NCI-H1436 treated with DMSO at 0.1 percent for 48 hours (cell line): Measurements from ENCODE around the gene SLC46A2.

Experiments used
- DNase-seq: peaks from one replicate; lab custom pipeline; 2025; lab: John Stamatoyannopoulos, UW

The SLC46A2 gene

DNA sequence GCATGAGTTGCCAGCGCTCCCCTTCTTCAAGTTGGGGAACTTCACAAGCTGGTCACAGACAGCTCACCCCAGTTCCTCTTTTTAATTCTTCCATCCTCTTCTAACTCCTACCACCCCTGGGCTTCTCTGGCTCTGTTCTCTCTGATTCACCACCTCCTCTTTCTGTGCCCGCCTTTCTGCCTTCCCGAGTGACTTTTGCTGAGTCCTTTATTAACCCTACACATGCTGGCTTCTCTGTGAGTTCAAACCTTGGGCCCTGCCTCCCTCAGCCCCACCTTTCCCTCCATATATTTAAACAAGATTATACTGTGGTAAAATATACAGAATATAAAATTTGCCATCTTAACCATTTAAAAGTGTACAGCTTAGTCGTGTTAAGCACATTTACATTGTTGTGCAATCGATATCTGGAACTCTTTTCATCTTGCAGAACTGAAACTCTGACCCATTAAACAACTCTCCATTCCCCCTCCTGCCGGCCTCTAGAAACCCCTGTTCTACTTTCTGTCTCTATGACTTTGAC is 32.0 kb downstream of the SLC46A2 start:
- DNase-seq = no peak

DNA sequence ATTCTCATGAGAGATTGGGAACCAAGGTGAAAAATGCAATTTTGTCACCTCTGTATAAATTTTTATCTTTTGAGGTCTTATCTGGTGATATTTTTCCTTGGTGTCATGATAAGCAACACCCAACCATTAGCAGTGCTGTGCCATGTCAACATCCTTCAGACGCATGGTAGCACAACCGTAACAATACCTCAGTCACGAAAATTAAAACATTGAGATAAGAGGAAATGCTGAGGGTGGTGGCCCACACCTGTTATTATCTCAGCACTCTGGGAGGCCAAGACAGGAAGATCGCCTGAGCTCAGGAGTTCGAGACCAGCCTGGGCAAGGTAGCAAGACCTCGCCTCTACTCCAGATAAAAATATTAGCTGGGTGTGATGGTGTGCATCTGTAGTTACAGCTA is 32.7 kb downstream of the SLC46A2 start:
- DNase-seq = no peak

DNA sequence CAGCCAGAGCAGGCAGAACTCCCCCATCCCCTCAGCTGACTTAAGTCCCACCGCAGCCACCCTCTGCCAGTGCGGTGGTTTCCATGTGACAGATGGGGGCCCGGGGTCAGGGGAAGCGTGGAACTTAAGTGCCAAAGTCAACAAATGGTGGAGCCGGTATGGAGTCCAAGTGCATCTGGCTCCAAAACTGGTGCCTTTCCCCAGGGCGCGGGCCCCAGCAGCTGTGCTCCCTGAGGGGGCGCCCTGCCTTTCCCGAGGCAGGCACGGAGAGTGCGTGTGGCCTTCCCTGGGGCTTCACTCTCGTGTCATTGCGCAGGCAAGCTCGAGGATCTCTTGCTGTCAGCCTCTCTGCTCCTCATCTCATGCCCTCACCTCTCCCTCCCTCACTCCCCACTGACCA is 33.8 kb downstream of the SLC46A2 start:
- DNase-seq = no peak

DNA sequence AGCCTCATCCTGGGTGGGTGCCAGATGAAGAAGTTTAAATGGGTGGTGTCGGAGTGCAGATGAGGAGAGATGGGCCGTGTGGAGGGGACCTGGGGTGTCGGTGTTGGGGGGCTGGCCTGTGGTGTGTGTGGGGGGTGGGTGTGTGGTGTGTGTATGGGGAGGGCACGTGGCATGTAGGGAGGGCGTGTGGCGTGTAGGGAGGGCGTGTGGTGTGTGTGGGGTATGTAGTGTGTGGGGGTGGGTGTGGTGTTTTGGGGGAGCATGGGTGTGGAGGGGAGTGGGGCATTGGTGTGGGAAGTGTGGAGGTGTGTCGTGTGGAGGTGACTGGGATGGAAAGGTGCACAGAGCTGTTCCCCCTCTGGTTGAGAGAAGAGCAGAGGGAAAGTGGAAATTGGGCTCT is 34.5 kb downstream of the SLC46A2 start:
- no peak for DNase-seq

DNA sequence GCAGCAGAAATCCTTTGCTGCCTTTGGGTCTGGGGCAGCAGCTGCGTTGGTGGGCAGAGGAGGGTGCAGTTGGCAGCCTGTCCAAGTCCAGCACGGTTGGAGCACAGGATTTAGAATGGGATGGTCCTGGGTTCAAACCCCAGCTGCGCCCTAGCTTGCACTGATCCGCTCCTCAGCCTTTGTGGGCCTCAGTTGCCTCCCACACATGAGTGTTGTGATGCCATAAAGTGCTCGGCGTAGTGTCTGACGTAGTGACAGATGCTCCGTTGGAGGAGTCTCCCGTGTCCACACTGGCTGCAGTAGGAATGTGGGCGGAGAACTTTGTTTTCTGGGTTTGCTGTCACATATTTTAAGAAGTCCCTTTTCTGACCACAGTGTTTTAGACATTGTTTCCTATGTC is 36.0 kb downstream of the SLC46A2 start:
- no peak for DNase-seq

DNA sequence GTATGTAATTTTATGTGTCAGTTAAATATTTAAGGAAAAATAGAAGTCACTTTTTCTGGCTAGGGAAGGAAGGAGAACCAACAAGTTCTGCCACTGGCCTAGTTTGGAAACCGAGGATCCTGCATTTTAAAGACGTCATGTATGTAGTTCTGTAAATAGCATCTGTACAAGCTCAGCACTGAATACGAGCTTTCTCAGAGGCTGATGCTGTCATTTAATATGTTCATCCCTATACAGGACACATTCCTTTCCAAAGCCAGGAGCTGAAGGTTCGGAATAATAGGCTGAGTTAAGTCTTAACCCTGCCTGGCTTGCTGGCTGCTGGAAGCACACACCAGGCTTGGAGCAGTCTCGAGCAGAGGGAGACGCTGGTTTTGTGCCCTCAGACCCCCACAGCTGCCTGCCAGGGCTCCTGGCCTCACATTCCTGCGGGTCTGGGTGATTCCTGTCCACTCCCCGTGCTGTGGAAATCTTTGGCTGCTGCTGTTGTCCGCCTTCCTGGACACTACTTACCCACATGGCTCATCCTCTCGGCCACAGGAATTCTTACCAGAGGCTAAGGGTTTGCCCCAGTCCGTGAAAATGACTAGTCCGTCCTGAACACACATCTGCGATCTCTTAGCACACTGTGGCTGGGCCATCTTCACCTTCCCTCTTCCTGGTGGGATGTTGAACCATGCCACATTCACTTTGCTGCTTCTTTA is 36.6 kb downstream of the SLC46A2 start:
- no peak for DNase-seq

DNA sequence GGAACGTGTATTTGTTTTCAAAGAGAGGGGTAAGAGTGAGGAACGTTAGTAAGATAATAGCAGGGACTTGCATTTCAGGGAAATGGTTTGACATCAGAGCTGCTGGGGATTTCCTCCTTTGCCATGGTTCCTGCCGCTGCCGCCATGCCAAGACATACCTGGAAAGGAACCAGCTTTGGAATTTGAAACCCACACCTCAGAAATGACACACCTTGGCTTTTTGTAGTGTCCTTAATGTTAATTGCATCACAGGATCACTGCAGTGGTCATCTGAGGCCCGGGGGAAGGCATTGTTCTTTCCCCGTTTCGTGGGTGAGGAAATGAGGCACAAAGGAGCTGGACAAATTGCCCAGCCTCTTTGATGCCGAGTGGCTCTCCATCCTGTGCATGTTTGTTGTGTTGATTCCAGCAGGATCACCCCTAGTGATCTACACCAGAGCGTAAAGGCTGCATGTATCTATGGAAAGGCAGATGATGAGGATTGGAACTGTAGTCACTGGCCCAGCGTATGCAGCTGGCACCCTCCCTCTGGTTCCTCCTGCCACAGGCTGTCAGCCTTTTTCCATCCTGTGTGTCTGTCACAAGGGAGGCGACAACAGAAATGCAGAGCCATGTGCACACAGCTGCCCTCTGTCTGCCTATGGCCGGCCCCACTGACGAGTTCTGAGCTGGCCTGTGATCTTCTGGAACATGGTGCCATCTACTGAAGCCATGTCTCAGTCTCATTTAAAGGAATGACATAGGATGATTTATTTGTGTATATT is 37.8 kb downstream of the SLC46A2 start:
- DNase-seq = no peak

DNA sequence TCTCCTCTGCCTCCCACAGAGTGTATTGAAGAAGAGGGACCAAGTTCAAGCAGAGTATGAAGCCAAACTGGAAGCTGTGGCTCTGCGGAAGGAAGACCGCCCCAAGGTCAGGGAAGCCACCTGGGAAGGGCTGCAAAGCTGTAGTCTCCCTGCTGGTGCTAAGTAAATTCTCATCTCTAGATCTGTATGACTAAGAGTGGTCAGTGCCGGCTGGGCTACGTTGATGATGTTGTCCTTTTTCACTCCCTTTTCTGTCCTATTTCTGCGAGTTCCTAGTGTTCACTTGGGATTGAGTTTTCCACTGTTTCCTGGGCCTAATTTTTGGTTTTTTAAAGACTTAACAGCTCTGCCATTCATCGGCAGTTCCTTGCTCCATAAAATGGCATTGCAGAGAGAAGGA is 39.8 kb downstream of the SLC46A2 start:
- no peak for DNase-seq

DNA sequence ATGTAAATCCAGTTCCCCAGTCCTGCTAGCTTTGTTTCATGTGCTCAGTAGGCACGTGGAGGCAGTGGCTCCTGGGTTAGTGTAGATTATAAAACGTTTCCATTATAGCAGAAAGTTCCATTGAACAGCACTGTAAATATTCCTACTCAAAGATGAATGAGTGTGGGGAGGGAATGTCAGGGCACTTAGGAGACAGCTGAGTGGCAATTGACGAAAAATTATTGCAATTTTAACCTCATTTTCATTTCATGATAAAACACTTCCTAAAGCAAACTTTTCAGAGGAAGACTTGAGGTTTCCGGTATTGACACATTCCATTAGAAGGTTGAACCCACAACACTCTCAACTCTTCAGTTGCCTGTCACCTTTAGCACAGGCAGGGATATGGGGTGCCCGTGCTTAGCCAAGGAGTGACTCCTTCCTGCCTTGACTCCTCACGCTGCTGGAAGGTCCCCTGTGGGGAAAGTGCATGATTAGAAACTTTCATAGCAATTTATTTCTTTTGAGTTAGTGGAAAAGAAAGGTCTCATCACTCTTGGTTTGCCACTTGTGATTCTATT is 41.2 kb downstream of the SLC46A2 start:
- no peak for DNase-seq

DNA sequence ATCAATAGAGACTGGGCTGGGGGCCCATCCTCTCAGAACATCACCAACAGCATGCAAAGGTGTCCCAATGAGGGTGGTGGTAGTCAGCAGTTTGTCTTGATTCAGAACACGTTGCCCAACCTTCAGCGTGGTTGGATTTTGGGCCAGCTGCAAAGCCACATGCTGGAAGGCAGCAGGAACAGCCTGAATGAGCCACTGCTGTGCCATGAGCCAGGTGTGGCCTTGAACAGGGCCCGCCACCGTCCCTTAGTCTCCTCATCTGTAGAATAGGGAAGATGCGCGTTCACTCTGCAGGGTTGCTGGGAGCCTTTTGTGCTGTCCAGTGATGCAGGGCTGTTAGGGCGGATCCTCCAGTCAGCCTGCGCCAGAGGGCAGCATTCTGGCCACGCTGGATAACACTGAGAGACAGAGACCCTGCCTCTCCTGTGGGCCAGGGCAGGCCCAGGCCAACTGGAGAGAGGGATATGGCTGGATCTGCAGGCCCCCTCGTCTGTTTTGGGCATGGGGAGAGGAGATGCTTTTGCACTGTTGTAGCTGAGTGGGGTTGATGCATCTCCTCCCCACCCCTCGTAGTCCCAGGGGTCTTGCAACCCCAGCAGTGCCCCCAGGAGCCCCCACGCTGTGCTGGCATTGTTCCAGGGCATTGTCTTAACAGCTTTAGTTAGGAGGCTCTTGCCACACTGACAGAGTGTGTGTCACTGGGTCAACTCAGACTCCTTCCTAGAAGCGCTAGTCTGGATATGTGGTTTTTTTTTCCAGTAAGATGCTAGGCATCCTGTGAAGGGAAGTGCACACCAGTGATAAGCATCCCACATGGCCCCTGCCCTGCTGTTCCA is 42.1 kb downstream of the SLC46A2 start:
- DNase-seq = no peak

DNA sequence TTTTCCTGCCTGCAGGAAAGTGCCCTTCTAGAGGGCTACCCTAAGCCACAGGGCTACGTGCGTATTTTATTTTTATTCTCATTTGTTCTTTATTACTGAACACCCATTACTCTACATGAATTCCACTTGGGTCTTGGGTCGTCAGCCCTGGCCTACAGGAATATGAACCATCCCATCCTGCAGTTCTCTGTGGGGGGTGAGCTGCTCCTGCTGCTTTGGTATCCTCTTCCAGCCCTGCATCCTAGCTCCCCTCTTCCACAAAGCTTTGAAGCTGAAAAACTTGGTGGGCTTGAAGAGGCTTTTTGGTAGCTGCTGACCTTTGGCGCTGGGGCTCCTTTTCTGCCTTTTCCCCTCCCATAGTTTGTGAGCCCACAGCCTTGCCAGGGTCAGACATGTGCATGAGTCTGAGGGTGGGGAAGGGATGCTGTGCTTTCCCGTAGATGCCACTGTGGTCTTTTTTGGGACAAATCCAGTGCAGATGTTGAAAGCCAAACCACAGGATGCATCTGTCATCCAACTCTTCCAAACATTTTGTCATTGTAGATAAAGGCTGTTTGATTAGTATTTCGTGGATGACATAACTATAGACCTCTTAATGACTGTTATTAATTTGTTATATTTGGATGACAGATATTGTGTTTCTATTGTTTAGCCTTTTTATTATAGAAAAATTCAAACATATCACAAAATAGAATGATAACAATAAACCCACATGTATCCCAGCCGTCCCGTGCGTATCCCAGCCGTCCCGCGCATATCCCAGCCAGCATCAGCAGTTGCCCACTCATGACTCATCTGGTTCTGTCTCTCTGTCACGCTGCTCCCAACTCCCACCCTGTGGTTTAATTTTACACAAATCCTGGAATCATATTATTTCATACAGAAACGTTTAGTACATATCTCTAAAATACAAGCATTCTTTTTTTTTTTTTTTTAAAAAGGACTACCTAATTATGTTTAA is 43.9 kb downstream of the SLC46A2 start:
- no peak for DNase-seq

DNA sequence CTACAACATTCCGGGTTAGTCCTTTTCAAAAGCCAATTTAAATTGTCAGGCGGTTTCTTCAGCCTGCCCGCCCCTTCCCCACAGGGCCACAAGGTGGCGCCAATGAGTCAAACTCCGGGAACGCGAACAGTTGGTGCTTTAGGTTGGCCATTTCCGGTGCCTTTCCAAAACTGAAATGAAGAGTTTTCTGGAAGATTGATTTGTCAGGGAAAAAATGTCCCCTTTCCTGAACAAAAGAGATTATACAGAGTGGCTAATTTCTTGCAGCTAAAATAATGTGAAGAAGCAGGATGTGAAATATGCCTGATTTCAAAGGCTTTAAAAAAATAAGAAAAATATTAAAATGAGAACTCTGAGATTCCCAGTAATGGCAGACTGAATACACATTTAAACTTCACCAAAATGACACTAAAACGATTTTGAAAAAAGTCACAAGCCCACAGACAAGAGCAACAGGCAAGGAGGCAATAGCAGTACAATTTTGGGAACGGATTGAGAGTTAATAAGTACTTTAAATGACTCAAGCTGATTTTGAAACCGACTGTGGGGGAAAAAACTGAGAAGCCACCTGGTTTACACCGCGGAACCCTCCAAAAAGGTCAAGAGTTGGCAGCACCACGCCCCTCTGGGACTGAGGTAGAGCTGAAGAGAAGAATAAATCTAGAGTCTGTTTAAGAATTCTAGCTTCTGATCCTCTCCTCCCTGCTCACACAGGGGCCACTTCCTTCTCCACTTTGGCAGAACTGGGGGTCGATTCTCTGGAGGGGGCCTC is 45.7 kb downstream of the SLC46A2 start:
- DNase-seq = no peak

DNA sequence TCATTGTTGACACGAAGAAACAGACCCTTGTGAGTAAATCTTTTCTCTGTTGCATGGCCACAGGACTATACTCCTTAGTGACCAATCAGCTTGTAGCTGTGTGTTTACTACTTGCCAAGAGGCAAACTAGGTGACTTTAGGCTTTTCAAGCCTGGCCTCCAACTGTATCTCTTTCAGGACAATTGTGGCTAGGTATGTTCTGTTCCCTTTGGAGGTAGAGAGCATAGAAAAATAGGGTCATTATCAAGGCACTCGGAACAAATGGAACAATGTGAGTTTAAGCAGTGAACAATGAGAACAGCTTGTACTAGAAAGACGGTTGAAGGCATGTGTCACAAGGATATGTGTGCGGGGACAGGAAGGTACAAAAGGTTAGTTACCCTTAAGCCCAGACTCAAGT is 48.1 kb downstream of the SLC46A2 start:
- no peak for DNase-seq

DNA sequence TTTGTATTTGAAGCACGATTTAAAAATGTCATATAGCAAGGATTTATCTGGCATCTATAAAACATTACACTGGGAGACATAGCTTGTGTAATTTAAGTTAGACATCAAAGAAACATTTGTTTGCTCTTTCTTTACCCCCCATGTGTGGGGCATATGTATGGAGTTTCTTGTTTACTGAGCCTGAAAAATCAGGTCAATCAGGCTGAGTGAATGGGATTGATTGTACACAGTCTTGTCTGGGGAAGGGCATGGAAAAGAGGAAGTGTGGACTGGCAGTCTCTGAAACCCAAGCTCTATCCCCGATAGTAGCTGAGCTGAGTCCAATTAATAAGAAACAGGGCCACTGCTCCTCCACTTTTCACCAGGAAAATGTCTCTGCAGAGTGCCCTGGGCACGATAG is 49.4 kb downstream of the SLC46A2 start:
- no peak for DNase-seq

DNA sequence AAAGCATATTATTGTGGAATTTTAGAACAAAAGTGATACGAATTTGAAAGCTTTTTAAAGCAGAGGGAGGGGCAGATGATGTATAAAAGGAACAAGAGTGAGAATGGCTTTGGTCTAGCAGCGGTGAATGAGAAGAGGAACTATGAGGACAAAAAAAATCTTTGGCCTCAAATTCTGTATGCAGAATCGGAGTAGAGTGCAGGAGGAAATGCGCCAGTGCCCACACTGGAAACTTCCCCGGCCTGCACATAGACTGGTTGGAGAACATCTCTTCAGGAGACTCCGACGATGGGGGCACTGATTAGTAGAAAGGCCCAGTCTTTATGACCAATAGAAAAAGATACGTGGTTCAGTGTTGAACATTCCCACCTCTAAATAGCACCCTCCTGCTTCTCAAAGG is 51.3 kb downstream of the SLC46A2 start:
- DNase-seq = no peak

DNA sequence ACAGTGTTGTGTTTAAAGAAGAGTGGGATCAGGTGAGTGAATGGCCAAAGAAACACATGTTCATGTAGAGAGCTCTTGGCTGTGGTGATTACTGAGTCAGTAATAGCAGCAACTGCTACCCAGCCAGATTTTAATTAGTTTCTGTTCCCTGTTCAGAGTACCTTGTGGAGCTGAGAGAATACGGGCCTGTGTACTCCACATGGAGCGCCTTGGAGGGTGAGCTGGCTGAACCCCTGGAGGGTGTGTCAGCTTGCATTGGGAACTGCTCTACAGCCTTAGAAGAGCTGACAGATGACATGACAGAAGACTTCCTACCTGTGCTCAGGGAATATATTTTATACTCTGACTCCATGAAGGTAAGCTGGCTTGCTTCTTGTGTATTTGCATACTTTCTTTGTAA is 52.3 kb downstream of the SLC46A2 start:
- no peak for DNase-seq

DNA sequence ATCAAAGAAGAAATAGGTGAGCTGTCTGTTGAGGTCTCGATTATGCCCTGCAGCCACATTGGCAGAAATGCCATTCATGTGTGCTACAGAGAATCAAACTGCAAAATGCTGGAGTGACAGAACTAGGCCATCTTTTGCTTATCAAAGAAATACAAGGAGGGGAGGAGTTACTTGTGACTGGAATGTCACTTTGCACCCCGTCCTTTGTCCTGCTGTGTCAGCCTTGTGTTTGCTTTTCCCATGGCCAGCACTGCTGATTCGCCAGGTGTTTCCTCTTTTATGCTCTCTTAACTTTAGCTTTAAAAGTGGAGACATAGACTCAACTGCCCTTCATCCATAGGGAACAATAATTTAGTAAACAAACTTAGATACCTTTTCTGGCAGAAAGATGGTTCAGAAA is 54.3 kb downstream of the SLC46A2 start:
- DNase-seq = no peak

DNA sequence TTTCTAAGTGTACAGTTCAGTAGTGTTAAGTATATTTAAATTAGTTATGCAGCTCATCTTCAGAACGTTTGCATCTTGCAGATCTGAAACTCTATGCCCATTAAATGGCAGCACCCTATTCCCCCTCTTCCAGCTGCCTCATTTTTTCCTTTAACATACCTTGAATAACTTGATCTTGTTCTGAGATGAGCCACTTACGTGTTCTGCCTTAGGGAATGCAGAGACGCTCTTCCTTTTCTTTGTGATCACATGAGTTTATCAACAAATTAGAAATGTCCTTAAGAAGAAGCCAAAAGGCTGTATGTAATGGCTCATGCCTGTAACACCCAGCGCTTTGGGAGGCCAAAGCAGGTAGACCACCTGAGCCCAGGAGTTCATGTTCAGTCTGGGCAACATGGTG is 57.6 kb downstream of the SLC46A2 start:
- DNase-seq = no peak

DNA sequence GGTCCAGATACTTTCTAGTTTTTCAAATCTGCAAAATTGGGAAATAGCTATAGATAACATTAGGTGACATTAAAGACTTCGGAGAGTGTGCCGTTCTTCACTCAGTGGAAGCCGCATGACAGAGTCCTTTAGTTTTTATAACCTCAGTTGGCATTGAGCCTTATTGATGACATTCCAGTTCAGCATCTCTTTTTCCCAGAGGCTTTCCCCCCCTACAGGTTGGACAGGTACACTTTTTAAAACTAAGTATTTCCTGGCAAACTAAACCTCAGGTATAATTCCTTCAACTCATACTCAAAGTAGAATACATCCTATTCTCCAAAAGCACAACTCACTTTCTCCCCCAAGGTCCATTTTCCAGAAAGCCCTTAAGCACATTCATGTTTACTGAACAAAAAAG is 58.7 kb downstream of the SLC46A2 start:
- no peak for DNase-seq

DNA sequence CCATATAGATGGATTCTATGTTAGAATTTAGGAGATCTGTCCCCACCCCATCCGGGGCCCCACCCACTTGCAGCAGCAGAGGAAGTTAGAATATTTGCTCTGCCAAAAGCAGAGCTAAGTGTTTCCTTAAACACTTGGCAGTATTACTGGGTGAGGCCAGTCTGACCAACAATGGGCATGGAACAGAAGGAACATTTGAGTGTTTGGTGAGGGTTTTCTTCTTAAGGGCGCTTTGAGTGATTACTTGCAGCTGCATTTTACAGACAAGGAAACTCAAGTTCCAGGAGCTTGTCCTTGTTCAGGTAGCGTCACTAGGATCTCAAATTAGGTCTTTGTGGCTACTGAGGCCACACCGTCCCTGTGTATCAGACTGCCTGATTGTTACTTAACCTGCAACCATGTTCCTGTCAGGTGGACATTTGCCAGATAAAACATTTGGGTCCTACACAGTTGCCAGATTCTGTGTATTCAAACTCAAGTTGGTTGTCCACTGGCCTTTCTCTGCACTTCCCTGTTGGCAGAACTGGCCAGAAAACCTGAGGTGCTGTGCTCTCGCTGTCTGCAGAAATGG is 59.3 kb downstream of the SLC46A2 start:
- no peak for DNase-seq
